Pons (tissue), 1 donor: ENCODE measurements around the gene USP44.
"Not testable (repeated sequence)": the region's sequence is repeated elsewhere in the genome, so short reads cannot be mapped to it uniquely, and the experiment has no call there.

Experiments
- DNase-seq: peaks from one replicate; pipeline ENCODE4 v3.0.0-alpha.2; 2016; ENCODE audit warnings: low spot score

Gene USP44

DNA sequence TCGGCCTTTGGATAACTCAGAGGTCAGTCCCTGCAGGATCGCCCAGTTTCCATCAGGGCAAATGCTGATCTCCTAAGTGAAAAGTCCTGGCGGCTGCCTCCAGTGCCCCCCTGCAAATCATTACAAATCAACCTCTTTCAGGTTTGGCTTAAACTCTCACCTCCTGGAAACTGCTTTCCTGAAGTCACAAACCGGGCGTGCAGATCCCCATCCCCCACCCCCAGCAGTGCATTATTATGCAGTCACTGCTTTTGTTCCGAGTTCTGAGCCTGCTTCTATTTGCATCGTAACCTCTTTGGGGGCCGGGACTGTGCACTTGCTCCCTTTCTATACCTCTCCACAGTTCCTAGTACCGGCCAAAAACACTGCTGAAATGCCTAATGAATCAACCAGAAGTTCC is at the start of gene USP44:
USP44 (minus strand) TSS at position 172 of the 400 bp plus-strand sequence. CDS start 17,220 bp downstream, outside the sequence.
- DNase-seq, result no peak

DNA sequence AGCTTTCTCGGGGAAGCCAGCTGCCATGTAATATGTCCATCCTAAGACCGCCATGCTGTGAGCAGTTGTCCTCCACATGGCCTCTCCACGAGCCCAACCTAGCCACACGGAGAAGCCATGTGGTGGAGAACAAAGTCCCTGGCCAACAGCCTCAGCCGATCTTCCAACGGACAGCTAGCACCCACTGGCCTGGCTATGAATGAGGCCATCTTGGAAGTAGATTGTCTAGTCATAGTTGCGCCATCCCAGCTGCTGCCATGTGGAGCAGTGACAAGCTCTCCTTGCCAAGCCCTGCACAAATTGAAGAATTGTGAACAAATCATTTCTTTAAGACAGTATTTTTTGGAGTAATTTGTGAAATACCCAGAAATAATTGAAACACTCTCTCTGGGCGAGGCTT is 49.3 kb upstream of the USP44 start:
- no peak for DNase-seq

DNA sequence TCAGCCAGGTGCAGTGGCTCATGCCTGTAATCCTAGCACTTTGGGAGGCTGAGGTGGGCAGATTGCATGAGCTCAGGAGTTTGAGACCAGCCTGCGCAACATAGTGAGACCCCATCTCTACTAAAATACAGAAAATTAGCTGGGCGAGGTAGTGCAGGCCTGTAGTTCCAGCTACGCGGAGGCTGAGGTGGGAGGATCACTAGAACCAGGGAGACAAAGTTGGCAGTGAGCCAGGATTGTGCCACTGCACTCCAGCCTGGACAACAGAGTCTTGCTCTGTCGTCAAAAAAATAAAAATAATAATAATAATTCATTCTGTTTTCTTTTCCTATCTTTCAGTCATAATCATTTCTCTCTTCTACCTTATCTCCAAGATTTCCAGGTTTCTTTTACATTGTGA is 48.6 kb upstream of the USP44 start:
- DNase-seq, result no peak

DNA sequence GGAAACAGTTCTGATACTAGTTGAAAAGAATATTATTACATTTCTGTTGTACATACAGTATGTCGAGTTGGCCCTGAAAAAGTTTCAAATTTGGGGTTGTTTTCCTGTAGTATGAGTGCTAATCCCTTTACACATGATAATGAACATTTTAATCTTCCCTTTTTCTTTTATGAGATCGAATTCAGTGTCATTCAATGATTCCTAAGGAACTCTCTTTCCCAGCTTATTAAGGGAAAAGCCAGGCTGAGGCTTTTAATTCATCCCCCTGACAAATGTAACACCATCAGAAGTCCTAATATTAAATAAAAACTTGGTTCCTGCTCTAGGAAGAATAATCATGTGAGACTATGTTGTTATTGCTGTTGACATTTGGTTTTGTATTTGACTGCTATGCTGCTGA is 42.9 kb upstream of the USP44 start:
- DNase-seq, result no peak

DNA sequence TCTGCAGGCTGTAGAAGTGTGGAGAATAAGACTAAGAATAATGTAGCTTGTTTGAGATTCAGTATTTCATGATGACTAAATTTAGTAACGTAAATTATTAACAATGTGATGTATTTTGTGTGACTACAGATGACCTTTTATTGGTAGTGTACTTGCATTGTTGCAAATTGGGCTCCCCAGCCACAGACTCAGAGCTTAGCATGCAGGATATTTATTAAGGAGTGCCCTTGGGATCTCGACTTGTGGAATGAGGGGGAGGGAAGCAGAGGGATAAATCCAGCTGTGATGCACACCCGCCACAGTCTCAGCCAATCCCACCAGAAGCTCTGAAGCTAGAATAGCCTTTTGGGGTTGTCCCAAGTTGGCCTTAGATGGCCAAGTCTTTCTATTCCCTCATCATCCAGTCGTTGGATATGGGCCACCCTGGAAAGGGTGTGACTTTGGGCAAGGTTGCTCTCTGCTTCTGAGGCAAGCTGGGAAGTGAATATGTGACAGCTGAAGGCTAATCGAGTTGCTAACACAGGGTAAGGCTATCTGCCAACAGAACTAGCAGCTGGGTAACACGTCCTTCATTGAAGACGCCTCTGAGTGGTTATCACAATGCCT is 42.1 kb upstream of the USP44 start:
- DNase-seq, result no peak

DNA sequence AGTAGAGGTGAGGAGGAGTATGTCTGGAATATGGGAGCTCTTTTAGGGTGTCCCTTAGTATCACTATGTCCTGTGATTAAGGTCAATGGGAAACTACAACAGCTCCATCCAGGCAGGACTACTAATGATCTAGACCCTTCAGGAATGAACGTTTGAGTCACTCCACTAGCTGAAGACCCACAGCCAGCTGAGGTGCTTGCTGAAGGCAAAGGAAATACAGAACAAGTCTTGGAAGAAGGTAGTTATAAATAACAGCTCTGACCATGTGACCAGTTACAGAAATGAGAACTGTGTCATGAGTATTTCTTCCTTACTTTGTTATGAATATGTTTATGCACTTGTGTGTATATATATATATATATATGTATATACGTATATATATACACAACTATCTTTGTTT is 40.5 kb upstream of the USP44 start:
- no peak for DNase-seq

DNA sequence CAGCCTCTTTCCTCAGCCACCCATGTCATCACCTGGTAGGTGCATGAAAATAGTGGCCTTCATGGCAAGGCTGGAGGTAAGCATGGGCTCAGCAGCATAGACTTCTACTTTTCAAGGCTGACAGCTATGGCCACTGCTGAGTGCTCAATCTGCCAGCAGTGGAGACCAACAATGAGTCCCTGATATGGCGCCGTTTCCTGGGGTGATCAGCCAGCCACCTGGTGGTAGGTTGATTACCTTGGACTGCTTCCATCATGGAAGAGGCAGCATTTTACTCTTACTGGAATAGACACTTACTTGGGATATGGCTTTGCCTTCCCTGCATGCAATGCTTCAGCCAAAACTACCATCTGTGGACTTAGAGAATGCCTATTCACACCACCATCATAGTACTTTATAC is 39.5 kb upstream of the USP44 start:
- no peak for DNase-seq

DNA sequence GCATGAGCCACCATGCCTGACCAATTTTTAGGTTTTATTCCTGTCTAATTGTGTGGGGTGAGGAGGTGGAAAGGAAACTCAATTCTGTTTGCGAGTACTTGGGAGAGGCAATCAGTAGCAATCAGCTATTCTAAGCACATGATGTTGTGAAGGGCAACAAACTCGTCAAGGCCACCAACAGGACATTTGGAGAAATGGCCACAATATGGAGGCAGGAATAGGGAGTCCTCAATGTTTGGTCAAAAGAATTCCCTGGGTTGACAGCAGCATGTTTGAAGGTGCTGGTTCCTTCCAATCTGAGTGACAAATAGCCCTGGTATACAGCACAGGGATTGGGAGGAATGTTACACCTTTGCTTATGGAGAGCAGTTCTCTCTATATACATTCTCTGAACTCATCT is 32.7 kb upstream of the USP44 start:
- DNase-seq, result no peak

DNA sequence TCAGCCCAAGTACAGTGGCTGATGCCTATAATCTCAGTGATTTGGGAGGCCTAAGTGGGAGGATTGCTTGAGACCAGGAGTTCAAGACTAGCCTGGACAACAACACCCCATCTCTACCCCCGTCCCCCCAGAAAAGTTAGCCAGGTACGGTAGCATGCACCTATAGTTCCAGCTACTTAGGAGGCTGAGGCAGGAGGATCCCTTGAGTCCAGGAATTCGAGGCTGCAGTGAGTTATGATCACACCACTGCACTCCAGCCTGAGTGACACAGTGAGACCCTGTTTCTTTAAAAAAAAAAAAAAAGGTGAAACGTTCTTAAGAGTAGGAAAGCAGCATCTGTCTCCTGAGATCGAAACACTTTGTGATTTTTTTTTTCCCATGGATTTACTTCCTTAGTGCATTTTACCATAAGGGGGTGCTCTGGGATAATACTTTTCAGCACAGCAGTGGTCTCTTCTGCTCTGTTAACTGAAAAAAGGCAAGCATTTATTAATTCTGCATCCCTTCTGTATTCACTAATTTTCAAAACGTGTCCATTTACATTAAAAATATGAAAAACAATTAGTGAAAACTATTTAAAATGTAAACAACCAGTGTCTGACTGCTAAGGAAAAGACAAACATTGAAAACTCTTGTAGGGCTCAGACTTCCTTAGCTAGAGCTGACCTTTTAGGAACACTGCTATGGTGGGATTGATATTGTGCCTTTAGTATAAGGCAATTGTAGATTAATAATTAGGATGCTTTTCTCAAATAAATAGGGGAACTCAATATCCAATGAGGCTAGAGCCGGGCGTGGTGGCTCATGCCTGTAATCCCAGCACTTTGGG is 31.2 kb upstream of the USP44 start:
- peak; percentile 28 for DNase-seq

DNA sequence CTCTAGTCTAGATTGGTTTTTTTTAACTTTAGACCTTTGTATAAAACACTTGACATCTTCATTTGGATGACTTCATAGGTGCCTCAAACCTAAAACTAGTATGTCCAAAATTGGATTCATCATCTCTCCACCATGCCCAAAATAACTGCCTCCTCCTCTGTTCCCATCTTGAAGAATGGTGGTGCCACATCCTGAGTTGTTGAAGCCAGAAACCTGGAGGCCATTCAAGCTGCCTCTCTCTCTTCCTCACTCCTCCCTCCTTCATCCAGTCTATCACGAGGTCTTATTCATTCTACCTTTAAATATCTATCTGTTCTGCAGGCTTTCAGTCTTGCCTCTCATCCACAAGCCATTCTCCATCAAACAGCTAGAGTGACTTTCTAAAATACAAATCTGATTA is 26.5 kb upstream of the USP44 start:
- no peak for DNase-seq

DNA sequence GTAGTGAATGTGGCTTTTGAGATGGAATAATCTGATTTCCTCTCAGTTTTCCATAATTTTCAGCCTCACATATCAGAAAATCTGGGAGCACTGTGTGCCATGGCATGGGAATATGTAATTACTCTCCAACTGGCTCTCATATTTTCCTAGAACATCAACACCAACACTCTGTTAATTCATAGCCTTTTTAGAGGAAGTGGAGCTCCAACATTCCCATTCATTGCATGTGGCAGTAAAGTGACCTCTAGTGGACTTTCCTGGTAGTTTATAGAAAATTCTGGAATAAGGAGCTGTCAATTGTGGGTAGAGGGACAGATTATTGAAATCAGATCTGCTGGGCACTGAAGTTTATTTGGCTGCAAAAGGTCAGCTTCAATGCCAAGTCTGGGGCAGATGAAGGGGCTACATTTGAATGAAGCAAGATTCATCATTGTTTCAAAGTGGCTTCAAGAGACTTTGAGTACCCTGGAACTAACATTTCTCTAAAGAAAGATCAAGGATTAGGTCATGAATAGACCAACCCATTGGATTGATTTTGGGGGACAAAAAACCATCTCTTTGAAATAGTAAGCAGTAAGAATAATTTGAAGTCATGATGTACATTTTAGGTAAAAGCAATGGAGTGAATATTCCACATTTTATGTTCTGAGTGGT is 23.6 kb upstream of the USP44 start:
- peak; percentile 85 for DNase-seq

DNA sequence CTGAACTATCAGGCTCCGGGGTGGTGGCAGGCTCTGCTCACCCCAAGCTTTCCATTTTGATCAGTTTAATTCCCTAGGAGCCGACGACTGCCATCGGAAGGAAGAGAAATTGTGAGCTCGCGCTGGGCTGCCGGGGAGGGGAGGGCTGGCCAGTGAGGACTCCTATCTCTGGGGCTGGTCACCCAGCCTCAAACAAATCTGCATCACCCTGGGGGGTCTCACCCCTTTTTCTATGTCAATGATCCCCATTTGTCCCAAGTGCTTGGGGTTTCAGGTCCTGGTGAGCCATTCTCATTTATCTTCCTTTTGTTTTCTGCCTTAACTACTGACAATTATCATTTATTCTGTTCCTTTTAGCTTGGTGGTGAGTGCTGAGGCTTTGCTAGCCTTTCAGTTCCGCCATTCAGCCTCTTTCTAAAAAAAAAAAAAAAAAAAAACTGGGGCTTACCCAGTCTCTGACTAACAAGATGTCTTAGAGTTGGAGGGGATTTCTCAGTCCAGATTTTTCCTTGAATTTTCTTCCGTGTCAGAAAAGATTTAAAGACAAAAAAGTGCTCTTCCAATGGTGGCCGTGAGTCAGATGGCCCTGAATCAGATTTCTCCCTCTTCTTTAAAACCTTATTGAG is 22.8 kb upstream of the USP44 start:
- DNase-seq, result no peak

DNA sequence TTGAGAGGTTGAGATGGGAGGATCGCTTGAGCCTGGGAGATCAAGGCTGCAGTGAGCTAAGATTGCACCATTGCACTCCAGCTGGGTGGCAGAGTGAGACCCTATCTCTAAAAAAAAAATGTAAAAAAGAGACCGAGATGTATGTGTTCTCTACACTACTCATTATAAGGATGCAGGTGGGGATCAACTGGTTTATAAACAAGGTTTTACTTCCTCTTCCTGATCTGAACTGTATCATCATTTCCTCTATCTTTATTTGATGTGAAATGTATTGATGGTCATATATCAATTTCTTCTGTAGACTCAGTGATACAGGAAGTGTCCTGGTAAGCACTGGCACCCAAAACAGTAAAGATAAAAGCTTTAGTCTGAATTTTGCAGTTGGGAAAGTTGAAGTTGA is 20.1 kb upstream of the USP44 start:
- no peak for DNase-seq

DNA sequence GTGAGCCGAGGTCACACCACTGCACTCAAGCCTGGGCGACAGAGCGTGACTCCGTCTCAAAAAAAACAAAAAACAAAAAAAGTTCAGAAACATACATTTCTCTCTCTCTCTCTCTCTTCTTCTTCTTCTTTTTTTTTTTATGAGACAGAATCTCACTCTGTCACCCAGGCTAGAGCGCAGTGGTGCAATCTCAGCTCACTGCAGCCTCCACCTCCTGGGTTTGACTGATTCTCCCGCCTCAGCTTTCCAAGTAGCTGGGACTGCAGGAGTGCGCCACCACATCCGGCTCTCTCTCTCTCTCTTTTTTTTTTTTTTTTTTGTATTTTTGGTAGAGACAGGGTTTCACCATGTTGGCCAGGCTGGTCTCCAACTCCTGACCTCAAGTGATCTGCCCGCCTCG is 16.8 kb upstream of the USP44 start:
- DNase-seq, result not testable (repeated sequence)

DNA sequence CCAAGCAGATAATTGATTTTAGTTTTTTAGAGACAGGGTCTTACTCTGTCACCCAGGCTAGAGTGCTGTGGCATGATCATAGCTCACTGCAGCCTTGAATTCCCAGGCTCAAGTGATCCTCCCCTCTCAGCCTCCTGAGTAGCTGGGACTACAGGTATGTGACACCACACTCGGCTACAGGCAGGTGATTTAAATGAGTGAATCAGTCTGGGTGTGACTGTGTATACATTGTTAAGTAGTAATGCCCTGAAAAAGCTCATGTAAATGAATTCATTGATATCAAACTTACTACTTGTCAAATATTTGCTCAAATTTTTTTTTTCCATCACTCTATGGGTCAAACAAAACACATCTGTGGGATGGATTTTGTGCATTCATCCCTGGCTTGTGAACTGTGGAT is 6.3 kb upstream of the USP44 start:
- DNase-seq, result no peak

DNA sequence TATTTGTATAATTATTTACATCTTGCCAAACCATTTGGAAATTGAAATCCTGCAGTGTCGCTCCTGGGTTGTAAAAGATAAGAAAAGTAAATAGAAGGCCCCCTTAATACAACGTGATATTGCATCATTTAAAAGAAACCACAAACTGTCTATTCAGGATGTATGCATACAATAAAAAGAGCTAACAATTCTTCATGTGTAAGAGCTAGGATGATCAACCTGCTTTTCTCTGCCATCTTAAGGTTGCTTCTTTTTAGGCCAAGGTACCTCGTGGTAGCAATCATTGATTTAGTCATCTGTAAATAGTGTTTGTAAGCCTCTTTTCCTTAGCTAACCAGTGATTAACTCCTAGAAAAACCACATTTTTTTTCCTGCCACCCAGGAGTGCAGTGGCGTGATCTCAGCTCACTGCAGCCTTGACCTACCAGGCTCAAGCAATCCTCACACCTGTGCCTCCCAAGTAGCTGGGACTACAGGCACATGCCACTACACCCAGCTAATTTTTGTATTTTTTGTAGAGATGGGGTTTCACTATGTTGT is 3.3 kb upstream of the USP44 start:
- DNase-seq, result no peak

DNA sequence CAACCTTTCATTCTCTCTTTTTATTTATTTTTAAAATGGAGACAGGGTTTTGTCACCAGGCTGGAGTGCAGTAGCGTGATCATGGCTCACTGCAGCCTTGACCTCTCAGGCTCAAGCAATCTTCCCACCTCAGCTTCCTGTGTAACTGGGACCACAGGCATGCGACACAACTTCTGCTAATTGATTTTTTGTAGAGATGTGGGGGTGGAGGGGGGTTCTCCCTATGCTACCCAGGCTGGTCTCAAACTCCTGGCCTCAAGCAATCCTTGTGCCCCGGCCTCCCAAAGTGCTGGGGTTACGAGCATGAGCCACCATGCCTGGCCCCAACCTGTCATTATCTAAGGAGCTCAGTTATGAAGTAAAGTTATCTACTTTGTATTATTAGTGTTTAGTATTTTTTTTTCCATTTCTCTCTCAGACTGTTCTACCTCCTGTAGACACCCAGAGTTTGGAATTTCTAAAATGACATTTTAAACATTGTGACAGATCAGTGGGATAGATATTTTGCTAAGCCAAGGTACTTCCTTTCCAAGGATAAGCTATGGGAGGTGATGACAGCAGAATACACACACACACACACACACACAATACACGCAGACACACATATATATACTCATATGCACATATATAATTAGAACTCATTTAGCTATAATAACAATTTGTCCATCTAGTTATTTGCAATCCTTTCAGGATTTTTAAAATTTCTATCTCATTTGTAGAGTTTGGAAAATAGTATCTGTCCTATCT is 2.1 kb upstream of the USP44 start:
- no peak for DNase-seq

DNA sequence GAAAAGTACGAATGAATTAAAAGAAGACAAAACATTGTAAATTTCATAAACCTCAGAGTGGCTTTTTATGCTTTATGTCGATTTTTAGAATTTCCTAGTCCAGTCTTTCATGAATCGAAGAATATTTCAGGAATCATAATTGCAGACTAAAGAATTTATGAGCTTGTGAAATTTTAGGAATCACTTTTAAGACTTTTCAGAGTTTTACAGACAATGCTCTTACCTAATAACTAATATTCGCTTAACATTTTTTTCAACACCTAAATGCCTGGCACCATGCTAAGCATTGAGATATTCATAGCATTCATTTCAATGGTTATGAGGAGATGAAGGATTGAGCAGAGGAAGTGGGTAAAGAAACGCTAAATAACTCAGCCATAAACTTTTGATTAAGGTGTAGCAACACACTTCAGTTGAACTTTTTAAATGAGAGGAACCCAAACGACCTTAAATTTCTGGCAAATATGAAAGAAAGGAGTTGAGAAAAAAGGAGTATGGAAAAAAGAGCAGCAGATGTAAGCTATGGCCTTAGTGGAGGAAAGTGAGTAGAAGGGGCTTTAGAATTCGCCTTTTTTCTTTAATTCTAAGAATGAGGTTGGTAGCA is 739 bp upstream of the USP44 start:
- no peak for DNase-seq

DNA sequence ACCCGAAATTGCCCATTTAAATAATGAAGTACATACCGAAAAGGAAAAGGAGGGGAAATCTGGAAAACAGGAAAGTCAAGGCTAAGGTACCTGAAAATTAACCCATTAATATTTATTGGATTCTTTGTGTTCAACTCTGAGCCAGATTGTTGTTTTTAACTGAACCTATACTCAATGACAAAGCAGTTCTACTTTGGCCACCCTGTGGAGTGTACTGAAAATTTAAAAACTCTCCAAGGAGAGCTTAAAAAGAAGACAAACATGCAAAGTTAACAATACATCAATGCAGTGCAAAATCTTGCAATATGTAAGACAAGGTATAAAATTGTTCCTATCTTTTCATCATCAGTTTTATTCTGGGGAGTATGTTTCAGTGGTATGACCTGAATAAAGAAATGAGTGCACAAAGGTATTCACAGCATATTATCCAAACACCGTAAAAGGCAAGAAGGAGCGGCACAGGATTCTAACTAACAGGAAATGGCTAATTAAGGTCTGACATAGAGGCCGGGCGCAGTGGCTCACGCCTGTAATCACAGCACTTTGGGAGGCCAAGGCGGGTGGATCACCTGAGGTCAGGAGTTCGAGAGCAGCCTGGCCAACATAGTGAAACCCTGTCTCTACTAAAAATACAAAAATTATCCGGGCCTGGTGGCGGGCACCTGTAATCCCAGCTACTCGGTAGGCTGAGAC is 1.7 kb downstream of the USP44 start:
- DNase-seq, result no peak

DNA sequence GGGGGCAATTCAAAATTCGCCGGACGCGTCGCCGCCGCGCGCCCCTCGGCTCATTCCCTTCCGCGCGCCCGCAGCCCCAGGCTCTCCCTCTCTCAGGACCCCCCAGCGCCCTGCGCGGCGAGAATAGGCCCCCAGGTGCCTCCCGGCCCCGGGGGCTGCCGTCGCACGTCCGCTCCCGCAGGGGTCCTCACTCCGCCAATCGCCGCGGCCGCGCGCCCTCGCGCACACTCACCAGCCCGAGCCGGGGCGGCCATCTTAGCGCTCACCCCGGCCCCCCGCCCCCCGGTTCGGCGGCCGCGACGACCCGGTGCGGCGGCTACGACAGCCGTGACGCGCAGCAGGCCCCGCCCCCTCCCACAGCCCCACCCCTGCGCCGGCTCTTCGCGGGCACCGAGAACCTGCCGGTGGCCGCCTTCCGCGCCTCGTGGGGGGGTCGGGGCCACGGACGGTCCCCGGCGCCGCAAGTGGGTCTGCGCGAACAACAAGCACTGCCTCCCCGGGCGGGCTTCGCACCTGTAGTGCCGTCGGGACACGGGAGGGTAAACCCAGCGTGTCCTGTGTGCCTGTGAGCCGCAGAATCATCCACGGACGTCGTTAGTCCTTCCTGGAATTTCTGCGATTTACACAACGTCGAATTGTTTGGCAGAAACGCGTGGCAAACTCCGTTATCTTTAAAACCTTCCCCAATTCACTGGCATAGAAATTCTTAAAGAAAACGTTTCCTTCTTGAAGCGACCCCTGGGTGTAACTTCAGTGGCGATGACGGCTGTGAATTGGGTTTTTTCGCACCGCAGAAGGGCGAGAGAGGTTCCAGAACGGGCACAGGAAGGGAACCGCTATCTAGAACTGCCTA is 2.5 kb downstream of the USP44 start:
- no peak for DNase-seq
